Lung (tissue), 12 donors: Measurements from ENCODE around the gene MIPOL1. TPM values are rescaled to one million over a fixed set of nuclear protein-coding genes. Genes with fewer than 3 reads are reported as not detected.
A peak's percentile ranks its signal among the peaks of the same experiment; 100 is the strongest.

Experiments used
- ATAC-seq: fragments of 200-7000 bp; cut with Tn5 transposase; one replicate; pipeline ENCODE4 v1.9.1; 2020; ENCODE audit warnings: moderate number of reproducible peaks; ENCODE audit not compliant: insufficient read depth, low FRiP score
- DNase-seq, 3 donors: peaks; one replicate each; pipeline ENCODE4 v3.0.0-alpha.2; 2013 to 2017
- H3K27ac ChIP-seq, 2 donors: one replicate each; pipeline ENCODE4 v1.5.1; 2013; ENCODE audit warnings: mild to moderate bottlenecking in 2 of 2, moderate library complexity in 2 of 2, control low read depth in 1 of 2, inconsistent platforms in 1 of 2, low read depth in 1 of 2, low read length in 1 of 2
- H3K27me3 ChIP-seq, 3 donors: one replicate each; pipeline ENCODE4 v1.5.1; 2013; ENCODE audit warnings: low read length in 2 of 3; ENCODE audit not compliant: control insufficient read depth in 3 of 3, insufficient read depth in 3 of 3
- H3K36me3 ChIP-seq, 4 donors: one replicate each; pipeline ENCODE4 v1.5.1; 2013; ENCODE audit warnings: low read length in 4 of 4, mild to moderate bottlenecking in 1 of 4, moderate library complexity in 1 of 4; ENCODE audit not compliant: control insufficient read depth in 4 of 4, insufficient read depth in 4 of 4
- H3K4me1 ChIP-seq, 5 donors: one replicate each; pipeline ENCODE4 v1.5.1; 2013; ENCODE audit warnings: low read length in 5 of 5, mild to moderate bottlenecking in 2 of 5, moderate library complexity in 1 of 5; ENCODE audit not compliant: control insufficient read depth in 5 of 5, insufficient read depth in 5 of 5
- H3K4me3 ChIP-seq: one replicate; pipeline ENCODE4 v1.5.1; 2013; ENCODE audit warnings: mild to moderate bottlenecking, control low read depth, moderate library complexity
- H3K9ac ChIP-seq, 2 donors: one replicate each; pipeline ENCODE4 v1.5.1; 2013; ENCODE audit warnings: low read length in 2 of 2, control low read depth in 1 of 2; ENCODE audit not compliant: insufficient read depth in 1 of 2
- H3K9me3 ChIP-seq, 4 donors: one replicate each; pipeline ENCODE4 v1.5.1; 2013; ENCODE audit warnings: low read length in 3 of 4, mild to moderate bottlenecking in 1 of 4, moderate library complexity in 1 of 4; ENCODE audit not compliant: control insufficient read depth in 4 of 4, insufficient read depth in 3 of 4
- CTCF ChIP-seq: IDR thresholded peaks from 2 replicates; pipeline ENCODE4 v1.5.1; 2012; ENCODE audit warnings: mild to moderate bottlenecking; ENCODE audit errors: control extremely low read depth, extremely low read depth
- WGBS, 2 donors: extraction: QIAGEN DNeasy Blood & Tissue Kit; methylation state at CpG; one replicate each; pipeline ENCODE4 v1.1.7; 2013; 5-methylcytosine and 5-hydroxymethylcytosine counted together
- polyA plus RNA-seq, 2 donors: library from polyadenylated mRNA; stranded (reverse); fragments of 200-250 nt; gene quantifications; one replicate each; pipeline ENCODE4 v1.2.1, GENCODE V29; 2013
- total RNA-seq, 2 donors: library from RNA; depleted of rRNA in 1 of 2; stranded (reverse); fragments of >200 nt in 1 of 2; gene quantifications; one replicate each; pipeline ENCODE4 v1.2.1, GENCODE V29; 2014 to 2021
- donor health status: control.
- donor health status: control.
- donor health status: Bipolar disorder and iron deficiency.
- donor health status: healthy.
- donor health status: DM: yes; HTN: yes; CAD: no.

Gene MIPOL1
- total and polyA plus RNA-seq, 4 donors, result 2.3 to 49.9 (median 7.0) TPM

- H3K4me1 ChIP-seq, result no peaks in the 10 kb centered on the region
- H3K4me3 ChIP-seq, result no peak overlapping the region
- peaks cover 0 to 4% (median 0%) of the 10 kb centered on the region in 4 donors for H3K36me3 ChIP-seq
- H3K9me3 ChIP-seq, result no peaks in the 10 kb centered on the region
- DNase-seq (no peak), ATAC-seq (no peak)
- no peaks in the 10 kb centered on the region for H3K27me3 ChIP-seq
- peak overlapping the region in 1 of 2 donors; percentile 13 for H3K9ac ChIP-seq
- no peak for TF ChIP-seq CTCF
- no peak overlapping the region for H3K27ac ChIP-seq
Observed at GRCh38 chr14:37275963-37276362, 78.2 kb downstream of the MIPOL1 start.

GRCh38 chr14:37278636-37279538, 81.2 kb downstream of the MIPOL1 start:
- TF ChIP-seq CTCF, result no peak
- H3K4me1 ChIP-seq, result no peaks in the 10 kb centered on the region
- DNase-seq, result no peak
- no peak overlapping the region for H3K9ac ChIP-seq
- H3K27me3 ChIP-seq, result no peaks in the 10 kb centered on the region
- no peaks in the 10 kb centered on the region for H3K9me3 ChIP-seq
- 86% methylated on average over 5 of the region's 5 CpGs for WGBS, 2 donors
- H3K4me3 ChIP-seq, result no peak overlapping the region
- H3K36me3 ChIP-seq, result peaks cover 0 to 4% (median 0%) of the 10 kb centered on the region in 4 donors
- H3K27ac ChIP-seq, result no peak overlapping the region
- ATAC-seq, result no peak

- Histone ChIP-seq H3K36me3 (peaks cover 0 to 4% (median 0%) of the 10 kb centered on the region in 4 donors), H3K9ac (no peak overlapping the region), H3K4me1 (no peaks in the 10 kb centered on the region), H3K27me3 (no peaks in the 10 kb centered on the region), H3K9me3 (no peaks in the 10 kb centered on the region), H3K27ac (no peak overlapping the region), H3K4me3 (no peak overlapping the region)
- DNase-seq (no peak), ATAC-seq (no peak)
- no peak for TF ChIP-seq CTCF
- WGBS, 2 donors, result 96 to 97% methylated on average over 2 of the region's 2 CpGs
Observed at GRCh38 chr14:37279818-37280217, 82.1 kb downstream of the MIPOL1 start.

- ATAC-seq (no peak), DNase-seq (no peak)
- Histone ChIP-seq H3K4me1 (no peaks in the 10 kb centered on the region), H3K9ac (no peak overlapping the region), H3K27ac (no peak overlapping the region), H3K27me3 (no peaks in the 10 kb centered on the region), H3K4me3 (no peak overlapping the region), H3K9me3 (no peaks in the 10 kb centered on the region), H3K36me3 (peaks cover 0 to 12% (median 2%) of the 10 kb centered on the region in 4 donors)
- no peak for TF ChIP-seq CTCF
Observed at GRCh38 chr14:37284760-37285159, 87.0 kb downstream of the MIPOL1 start.
